GM21717 (cell line): ENCODE data around the gene PCDHB12.
"Not testable (repeated sequence)": the region's sequence is repeated elsewhere in the genome, so short reads cannot be mapped to it uniquely, and the experiment has no call there.

Experiments
- ATAC-seq: cut with Tn5 transposase; IDR thresholded peaks from one replicate; pipeline ENCODE4 v1.9.1; 2021; ENCODE audit warnings: mild to moderate bottlenecking, moderate library complexity; ENCODE audit not compliant: unreplicated experiment

The PCDHB12 gene

DNA sequence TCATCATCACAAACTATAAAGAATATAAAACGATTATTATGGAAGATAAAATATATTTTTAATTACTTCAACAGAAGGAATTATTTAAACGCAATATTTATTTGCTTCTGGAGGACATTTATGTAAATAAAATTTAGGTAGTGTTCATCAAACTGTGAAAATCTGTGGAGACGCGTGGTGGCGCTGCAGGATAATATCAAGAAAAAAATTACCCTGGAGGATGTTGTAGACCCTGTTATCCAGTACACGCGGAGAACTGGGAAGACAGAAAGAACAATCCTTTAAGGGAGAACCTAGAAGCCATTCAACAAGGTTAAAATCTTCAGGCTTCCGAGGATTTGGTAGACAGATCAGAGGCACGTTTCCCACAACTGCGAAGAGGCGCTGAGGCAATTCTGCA is at the start of gene PCDHB12:
PCDHB12 (plus strand) TSS at position 242 of the 400 bp plus-strand sequence. CDS start 189 bp downstream, outside the sequence.
- ATAC-seq, result no peak

DNA sequence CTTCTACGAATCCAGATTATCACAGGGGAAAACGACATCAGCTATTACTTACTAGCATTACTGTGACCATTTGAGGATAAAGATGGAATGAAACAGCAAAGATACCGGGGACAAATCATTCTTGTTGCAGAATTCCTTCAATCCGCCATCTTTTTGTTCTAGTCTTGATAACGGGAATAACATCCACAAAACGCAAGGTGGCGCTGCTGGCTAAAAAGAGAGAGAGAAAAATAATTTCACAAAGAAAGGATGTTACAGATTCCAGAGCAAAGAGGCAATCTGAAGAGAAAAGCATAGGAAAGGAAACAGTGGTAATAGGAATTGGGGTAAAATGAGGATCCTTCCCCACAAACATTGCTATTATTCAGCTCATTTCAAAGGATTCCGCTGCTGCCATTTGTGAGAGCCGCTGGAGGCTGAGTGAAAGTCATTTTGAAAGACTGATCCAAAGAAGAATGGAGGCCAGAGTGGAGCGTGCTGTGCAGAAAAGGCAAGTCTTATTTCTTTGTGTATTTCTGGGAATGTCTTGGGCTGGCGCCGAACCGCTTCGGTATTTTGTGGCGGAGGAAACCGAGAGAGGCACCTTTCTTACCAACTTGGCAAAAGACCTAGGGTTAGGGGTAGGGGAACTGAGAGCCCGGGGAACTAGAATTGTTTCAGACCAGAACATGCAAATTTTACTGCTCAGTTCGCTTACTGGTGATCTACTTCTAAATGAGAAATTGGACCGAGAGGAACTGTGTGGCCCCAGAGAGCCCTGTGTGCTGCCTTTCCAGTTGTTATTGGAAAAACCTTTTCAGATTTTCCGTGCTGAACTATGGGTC is 35.9 kb upstream of the PCDHB12 start, which contains the start of gene PCDHB7:
PCDHB7 (plus strand) TSS at position 264 of the 824 bp plus-strand sequence; CDS start at position 456, 192 bp downstream.
- no peak for ATAC-seq

- ATAC-seq, result not testable (repeated sequence)
Measured at GRCh38 chr5:141174291-141175104, 34.0 kb upstream of the PCDHB12 start.

DNA sequence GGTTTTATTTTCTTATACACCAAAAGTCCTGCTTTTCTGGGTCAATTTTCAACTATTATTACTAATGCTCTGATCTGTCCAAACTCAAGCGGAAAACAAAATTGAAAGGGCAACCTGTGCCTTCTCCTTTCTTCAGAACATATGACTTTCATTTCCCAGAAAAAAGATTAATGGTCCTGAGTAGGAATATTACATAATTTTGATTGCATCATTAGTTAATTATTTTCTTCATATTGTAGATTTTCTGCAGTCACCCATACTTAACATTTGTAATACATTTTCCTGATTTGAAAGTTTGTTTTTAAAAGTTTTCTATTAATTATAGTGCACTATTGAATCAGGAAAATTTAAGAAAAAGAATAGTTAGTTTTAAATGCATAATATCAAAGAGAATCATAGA is 32.6 kb upstream of the PCDHB12 start:
- ATAC-seq, result no peak

- not testable (repeated sequence) for ATAC-seq
Measured at GRCh38 chr5:141177577-141178191, 30.8 kb upstream of the PCDHB12 start, which contains the start of gene PCDHB8. PCDHB8 (plus strand) TSS chr5:141177790; CDS start chr5:141178035, 245 bp downstream.

GRCh38 chr5:141179371-141179770 is 29.1 kb upstream of the PCDHB12 start:
- not testable (repeated sequence) for ATAC-seq

DNA sequence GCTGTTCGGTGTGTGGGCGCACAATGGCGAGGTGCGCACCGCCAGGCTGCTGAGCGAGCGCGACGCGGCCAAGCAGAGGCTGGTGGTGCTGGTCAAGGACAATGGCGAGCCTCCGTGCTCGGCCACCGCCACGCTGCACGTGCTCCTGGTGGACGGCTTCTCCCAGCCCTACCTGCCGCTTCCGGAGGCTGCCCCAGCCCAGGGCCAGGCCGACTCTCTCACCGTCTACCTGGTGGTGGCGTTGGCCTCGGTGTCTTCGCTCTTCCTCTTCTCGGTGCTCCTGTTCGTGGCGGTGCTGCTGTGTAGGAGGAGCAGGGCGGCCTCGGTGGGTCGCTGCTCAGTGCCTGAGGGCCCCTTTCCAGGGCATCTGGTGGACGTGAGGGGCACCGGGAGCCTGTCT is 28.6 kb upstream of the PCDHB12 start:
- not testable (repeated sequence) for ATAC-seq

DNA sequence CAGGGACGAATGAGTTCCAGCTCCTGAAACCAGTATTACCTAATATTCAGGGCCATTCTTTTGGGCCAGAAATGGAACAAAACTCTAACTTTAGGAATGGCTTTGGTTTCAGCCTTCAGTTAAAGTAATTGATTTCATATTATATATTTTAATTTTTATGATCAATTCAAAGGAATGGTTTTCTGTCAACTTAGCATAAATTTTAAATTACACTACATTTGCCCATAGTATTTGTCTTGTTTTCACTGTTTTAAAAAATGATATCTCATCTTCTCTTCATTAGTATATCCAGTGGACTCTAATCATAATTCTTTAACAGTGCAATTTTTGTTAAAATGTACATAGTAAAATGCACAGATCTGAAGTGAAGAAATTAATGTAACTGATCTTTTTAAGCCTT is 28.2 kb upstream of the PCDHB12 start:
- ATAC-seq, result no peak

GRCh38 chr5:141182248-141182647 is 26.3 kb upstream of the PCDHB12 start, which contains the start of gene PCDHB16:
PCDHB16 (plus strand) TSS chr5:141182387; CDS start chr5:141182560, 173 bp downstream.
- no peak for ATAC-seq

GRCh38 chr5:141184117-141184855 is 24.2 kb upstream of the PCDHB12 start:
- ATAC-seq, result not testable (repeated sequence)

GRCh38 chr5:141186897-141187512 is 21.5 kb upstream of the PCDHB12 start, which contains the start of gene PCDHB9:
PCDHB9 (plus strand) TSS chr5:141187161; CDS start chr5:141187319, 158 bp downstream.
- no peak for ATAC-seq

DNA sequence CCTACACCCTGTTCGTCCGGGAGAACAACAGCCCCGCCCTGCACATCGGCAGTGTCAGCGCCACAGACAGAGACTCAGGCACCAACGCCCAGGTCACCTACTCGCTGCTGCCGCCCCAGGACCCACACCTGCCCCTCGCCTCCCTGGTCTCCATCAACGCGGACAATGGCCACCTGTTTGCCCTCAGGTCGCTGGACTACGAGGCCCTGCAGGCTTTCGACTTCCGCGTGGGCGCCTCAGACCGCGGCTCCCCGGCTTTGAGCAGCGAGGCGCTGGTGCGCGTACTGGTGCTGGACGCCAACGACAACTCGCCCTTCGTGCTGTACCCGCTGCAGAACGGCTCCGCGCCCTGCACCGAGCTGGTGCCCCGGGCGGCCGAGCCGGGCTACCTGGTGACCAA is 19.8 kb upstream of the PCDHB12 start:
- ATAC-seq, result not testable (repeated sequence)

DNA sequence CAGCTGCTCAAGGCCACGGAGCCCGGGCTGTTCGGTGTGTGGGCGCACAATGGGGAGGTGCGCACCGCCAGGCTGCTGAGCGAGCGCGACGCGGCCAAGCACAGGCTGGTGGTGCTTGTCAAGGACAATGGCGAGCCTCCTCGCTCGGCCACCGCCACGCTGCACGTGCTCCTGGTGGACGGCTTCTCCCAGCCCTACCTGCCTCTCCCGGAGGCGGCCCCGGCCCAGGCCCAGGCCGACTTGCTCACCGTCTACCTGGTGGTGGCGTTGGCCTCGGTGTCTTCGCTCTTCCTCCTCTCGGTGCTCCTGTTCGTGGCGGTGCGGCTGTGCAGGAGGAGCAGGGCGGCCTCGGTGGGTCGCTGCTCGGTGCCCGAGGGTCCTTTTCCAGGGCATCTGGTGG is 19.4 kb upstream of the PCDHB12 start:
- not testable (repeated sequence) for ATAC-seq

GRCh38 chr5:141192110-141192725 is 16.3 kb upstream of the PCDHB12 start, which contains the start of gene PCDHB10:
PCDHB10 (plus strand) TSS chr5:141192353; CDS start chr5:141192553, 200 bp downstream.
- no peak for ATAC-seq

- ATAC-seq, result not testable (repeated sequence)
Measured at GRCh38 chr5:141194332-141194731, 14.2 kb upstream of the PCDHB12 start.

GRCh38 chr5:141196363-141196762 is 12.2 kb upstream of the PCDHB12 start:
- ATAC-seq, result no peak

DNA sequence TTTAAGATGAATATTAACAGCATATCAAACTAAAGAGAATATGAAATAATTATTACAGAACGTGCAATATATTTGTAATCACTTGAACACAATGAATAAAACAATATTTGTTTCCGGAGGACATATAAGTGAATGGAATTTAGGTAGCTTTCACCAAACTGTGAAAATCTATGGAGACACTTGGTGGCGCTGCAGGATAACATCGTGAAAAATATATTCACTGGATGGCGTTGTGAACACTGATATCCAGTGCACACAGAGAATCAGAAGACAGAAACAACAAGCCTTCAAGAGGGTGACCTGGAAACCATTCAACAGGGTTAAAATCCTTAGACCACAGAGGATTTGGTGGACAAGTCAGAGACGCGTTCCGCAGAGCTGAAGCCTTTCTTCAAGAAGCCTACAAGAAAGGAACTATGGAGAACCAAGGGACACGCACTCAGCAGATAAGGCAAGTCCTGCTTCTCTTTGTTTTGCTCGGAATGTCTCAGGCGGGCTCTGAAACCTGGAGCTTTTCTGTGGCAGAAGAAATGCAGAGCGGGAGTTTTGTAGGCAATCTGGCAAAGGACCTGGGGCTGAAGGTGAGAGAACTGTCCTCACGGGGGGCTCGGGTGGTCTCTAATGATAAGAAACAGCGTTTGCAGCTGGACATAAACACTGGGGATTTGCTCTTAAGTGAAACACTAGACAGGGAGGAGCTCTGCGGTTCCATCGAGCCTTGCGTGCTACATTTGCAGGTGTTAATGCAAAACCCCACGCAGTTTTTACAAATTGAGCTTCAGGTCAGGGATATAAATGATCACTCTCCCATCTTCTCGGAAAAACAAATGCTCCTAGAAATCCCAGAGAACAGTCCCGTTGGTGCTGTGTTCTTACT is 8.9 kb upstream of the PCDHB12 start, which contains the start of gene PCDHB11:
PCDHB11 (plus strand) TSS at position 269 of the 877 bp plus-strand sequence; CDS start at position 417, 148 bp downstream.
- no peak for ATAC-seq

- not testable (repeated sequence) for ATAC-seq
Measured at GRCh38 chr5:141201126-141201525, 7.4 kb upstream of the PCDHB12 start.
